Karpas-422 (cell line): Measurements from ENCODE around the gene C17orf67. TPM values are rescaled to one million over a fixed set of nuclear protein-coding genes. Genes with fewer than 3 reads are reported as not detected.

ENCODE experiments used
- DNase-seq: peaks from one replicate; pipeline ENCODE4 v3.0.0-alpha.2; 2015
- H2AFZ ChIP-seq: fragments of 200-600 bp; sonication (generic); 2 replicates; pipeline ENCODE4 v1.6.1; 2014; ENCODE audit warnings: antibody characterized with exemption, low read length, mixed read lengths
- H3K27ac ChIP-seq: fragments of 200-600 bp; sonication (generic); 2 replicates; pipeline ENCODE4 v1.5.1; 2014; ENCODE audit warnings: mild to moderate bottlenecking, low read length, moderate library complexity
- H3K27me3 ChIP-seq: fragments of 200-600 bp; sonication (generic); 2 replicates; pipeline ENCODE4 v1.6.1; 2014; ENCODE audit warnings: low read length, mixed read lengths
- H3K36me3 ChIP-seq: fragments of 200-600 bp; sonication (generic); 2 replicates; pipeline ENCODE4 v1.6.1; 2014; ENCODE audit warnings: low read length, mixed read lengths; ENCODE audit not compliant: insufficient read depth
- H3K4me1 ChIP-seq: fragments of 200-600 bp; sonication (generic); 2 replicates; pipeline ENCODE4 v1.6.1; 2014; ENCODE audit warnings: mild to moderate bottlenecking, low read length, mixed read lengths
- H3K4me2 ChIP-seq: fragments of 200-600 bp; sonication (generic); 2 replicates; pipeline ENCODE4 v1.6.1; 2014; ENCODE audit warnings: low read length, low read depth, mild to moderate bottlenecking; ENCODE audit not compliant: poor library complexity, severe bottlenecking
- H3K4me3 ChIP-seq: fragments of 200-600 bp; sonication (generic); 2 replicates; pipeline ENCODE4 v1.5.1; 2014; ENCODE audit warnings: mild to moderate bottlenecking, antibody characterized with exemption, low read length, mixed read lengths
- H3K79me2 ChIP-seq: fragments of 200-600 bp; sonication (generic); 2 replicates; pipeline ENCODE4 v1.6.1; 2014; ENCODE audit warnings: mild to moderate bottlenecking, low read length, mixed read lengths
- H3K9ac ChIP-seq: fragments of 200-600 bp; sonication (generic); 2 replicates; pipeline ENCODE4 v1.6.0; 2014; ENCODE audit warnings: low read length
- H3K9me2 ChIP-seq: fragments of 200-600 bp; sonication (generic), shearing (Covaris generic); replicated peaks from 2 replicates; pipeline ENCODE4 v1.6.0; 2014; ENCODE audit warnings: mild to moderate bottlenecking, low read length, moderate library complexity; ENCODE audit not compliant: insufficient read depth
- H3K9me3 ChIP-seq: fragments of 300-700, 200-600 bp; sonication (generic); 2 replicates; pipeline ENCODE4 v1.6.1; 2014; ENCODE audit warnings: low read length, mixed read lengths
- H4K20me1 ChIP-seq: fragments of 200-600 bp; sonication (generic); 2 replicates; pipeline ENCODE4 v1.6.1; 2014; ENCODE audit warnings: mild to moderate bottlenecking, antibody characterized with exemption, low read length, low read depth; ENCODE audit not compliant: insufficient read depth
- total RNA-seq: library from RNA; depleted of rRNA; stranded (reverse); fragments of >200 nt; shearing (Covaris generic); gene quantifications from 2 replicates; pipeline ENCODE4 v1.2.3, GENCODE V29; 2014; ENCODE audit warnings: low replicate concordance

Gene C17orf67
- total RNA-seq, 1 experiment from 2014 or later: not detected

DNA sequence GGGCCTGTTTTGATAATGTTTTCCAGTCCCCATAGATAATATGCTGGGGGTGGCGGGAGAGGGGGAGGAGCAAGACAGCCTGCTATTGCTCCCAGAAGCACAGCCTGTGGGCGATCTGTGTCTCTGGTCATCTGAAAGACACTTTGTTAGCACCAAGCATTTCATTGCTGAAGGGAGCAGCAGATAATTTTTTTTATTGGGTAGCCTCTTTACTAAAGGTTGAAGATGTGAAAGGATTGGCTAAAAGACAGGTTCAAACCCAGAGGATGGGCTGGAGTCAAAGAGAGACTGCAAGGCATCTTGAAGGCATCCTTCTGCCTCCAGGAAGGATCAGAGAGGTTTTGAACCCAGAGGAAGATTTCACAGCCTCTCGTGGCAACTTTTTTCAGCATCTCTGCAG, 60.6 kb downstream of the C17orf67 start:
- Histone ChIP-seq H3K9me2 (no peaks in the 10 kb centered on the region), H3K4me1 (no peaks in the 10 kb centered on the region), H3K9ac (no peak overlapping the region), H3K27me3 (no peaks in the 10 kb centered on the region), H3K4me3 (no peak overlapping the region), H3K9me3 (no peaks in the 10 kb centered on the region), H3K27ac (no peak overlapping the region), H3K79me2 (no peaks in the 10 kb centered on the region), H4K20me1 (no peaks in the 10 kb centered on the region), H3K36me3 (no peaks in the 10 kb centered on the region), H2AFZ (no peak overlapping the region), H3K4me2 (no peak overlapping the region)
- DNase-seq: no peak

DNA sequence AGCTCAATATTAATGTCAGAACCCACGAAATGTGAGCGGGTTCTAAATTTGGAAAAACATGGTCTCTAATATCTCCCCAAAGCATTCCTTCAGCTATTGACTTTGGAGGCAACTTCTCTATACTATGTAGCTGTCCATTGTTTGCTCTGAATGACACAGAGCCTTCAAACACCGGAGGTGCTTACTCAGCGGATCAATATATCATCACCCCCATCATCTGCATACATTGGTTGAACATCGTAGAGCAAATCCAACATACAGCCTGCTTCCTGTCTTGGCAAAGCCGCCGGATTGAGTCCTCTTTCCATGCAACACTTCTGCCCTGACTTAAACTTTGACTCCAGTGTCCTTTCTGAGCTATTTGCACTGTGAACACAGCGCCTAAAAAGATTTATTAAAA, 61.3 kb downstream of the C17orf67 start:
- DNase-seq: no peak
- no peaks in the 10 kb centered on the region for H3K4me1 ChIP-seq
- H3K27me3 ChIP-seq: no peaks in the 10 kb centered on the region
- H3K9me2 ChIP-seq: no peaks in the 10 kb centered on the region
- H3K9ac ChIP-seq: no peak overlapping the region
- H3K79me2 ChIP-seq: no peaks in the 10 kb centered on the region
- no peak overlapping the region for H2AFZ ChIP-seq
- H3K36me3 ChIP-seq: no peaks in the 10 kb centered on the region
- no peaks in the 10 kb centered on the region for H4K20me1 ChIP-seq
- no peaks in the 10 kb centered on the region for H3K9me3 ChIP-seq
- H3K4me2 ChIP-seq: no peak overlapping the region
- no peak overlapping the region for H3K4me3 ChIP-seq
- no peak overlapping the region for H3K27ac ChIP-seq

DNA sequence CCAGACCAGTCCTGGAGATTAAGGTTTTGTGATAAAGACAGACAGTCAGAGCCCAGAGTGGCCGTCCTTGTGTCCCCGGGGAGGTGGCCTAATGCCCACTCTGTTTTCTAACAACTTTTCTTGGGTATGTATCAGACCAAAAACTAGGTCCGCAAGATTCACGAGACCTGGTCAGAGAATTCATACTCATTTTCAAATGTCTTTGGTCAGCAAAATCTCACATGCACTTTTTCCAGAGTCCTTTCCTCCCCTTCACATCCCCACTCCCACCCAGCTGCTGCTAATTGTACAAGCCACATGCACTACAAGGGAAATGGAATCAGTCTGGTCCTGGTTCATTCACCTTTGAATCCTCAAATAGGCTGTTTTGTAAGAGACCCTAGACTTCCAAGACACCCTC, 61.7 kb downstream of the C17orf67 start:
- no peaks in the 10 kb centered on the region for H3K36me3 ChIP-seq
- no peaks in the 10 kb centered on the region for H3K27me3 ChIP-seq
- no peak overlapping the region for H3K4me2 ChIP-seq
- H3K9me3 ChIP-seq: no peaks in the 10 kb centered on the region
- H3K4me3 ChIP-seq: no peak overlapping the region
- no peak overlapping the region for H3K9ac ChIP-seq
- H3K9me2 ChIP-seq: no peaks in the 10 kb centered on the region
- H3K27ac ChIP-seq: no peak overlapping the region
- no peaks in the 10 kb centered on the region for H4K20me1 ChIP-seq
- no peaks in the 10 kb centered on the region for H3K4me1 ChIP-seq
- H2AFZ ChIP-seq: no peak overlapping the region
- no peaks in the 10 kb centered on the region for H3K79me2 ChIP-seq
- DNase-seq: no peak

DNA sequence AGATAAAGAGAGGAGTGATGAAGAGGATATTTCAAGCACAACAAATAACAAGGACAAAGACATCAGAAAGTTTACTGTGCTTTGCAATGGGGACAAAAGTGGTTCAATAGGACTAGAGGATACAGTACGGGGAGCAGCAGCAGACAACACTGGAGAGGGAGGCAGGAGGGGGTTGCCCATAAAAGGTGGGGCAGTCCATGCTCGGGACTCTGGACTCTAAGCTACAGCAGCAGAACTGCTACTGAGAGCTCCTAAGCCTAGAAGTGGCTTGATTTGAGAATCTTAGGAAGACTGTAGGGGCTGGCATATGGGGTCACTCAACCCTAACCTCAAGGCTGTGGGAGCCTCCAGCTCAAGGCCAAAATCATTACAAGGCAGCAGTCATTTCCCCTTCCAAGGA, 62.2 kb downstream of the C17orf67 start:
- DNase-seq: no peak
- H3K4me1 ChIP-seq: no peaks in the 10 kb centered on the region
- no peak overlapping the region for H3K27ac ChIP-seq
- H3K27me3 ChIP-seq: no peaks in the 10 kb centered on the region
- H3K9me3 ChIP-seq: no peaks in the 10 kb centered on the region
- no peaks in the 10 kb centered on the region for H3K36me3 ChIP-seq
- no peak overlapping the region for H3K4me2 ChIP-seq
- H3K9me2 ChIP-seq: no peaks in the 10 kb centered on the region
- no peak overlapping the region for H2AFZ ChIP-seq
- no peak overlapping the region for H3K4me3 ChIP-seq
- H3K79me2 ChIP-seq: no peaks in the 10 kb centered on the region
- no peak overlapping the region for H3K9ac ChIP-seq
- H4K20me1 ChIP-seq: no peaks in the 10 kb centered on the region

DNA sequence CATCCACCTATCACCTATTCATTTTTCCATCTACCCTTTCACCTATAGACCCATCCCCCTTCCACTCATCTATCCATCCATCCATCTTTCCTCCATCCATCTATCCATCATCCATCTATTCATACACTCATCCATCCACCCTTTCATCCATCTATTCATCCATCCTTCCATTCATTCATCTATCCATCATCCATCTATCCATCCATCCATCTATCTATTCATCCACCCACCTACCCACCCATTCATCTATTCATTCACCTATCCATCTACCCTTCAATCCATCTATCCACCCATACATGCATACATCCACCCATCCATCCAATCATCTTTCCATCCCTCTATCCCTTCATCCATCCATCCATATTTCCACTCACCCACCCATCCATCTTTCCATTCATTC, 63.3 kb downstream of the C17orf67 start:
- Histone ChIP-seq H3K4me1 (no peaks in the 10 kb centered on the region), H2AFZ (no peak overlapping the region), H3K27ac (no peak overlapping the region), H3K79me2 (no peaks in the 10 kb centered on the region), H3K9me3 (no peaks in the 10 kb centered on the region), H3K9ac (no peak overlapping the region), H3K4me2 (no peak overlapping the region), H3K36me3 (no peaks in the 10 kb centered on the region), H3K27me3 (no peaks in the 10 kb centered on the region), H3K9me2 (no peaks in the 10 kb centered on the region), H4K20me1 (no peaks in the 10 kb centered on the region), H3K4me3 (no peak overlapping the region)
- no peak for DNase-seq

DNA sequence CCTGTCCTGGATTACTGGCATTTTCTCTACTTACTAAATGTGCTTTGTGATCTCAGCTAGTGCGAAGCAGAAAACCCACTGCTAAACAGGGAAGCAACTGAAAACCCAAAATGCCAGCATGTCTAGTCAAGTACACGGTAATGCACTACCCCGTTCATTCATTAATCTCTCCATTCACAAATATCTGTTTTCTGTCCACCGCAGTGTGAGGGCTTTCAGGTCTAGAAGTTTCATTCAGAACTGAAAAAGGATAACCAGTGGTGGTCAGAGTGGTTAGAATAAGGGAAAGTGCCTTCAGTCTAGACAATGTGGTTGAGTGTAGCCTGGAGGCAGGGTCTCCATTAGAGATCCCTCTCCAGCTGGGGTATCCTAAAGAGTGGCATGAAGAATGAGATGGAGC, 68.3 kb downstream of the C17orf67 start:
- H3K79me2 ChIP-seq: no peaks in the 10 kb centered on the region
- H2AFZ ChIP-seq: no peak overlapping the region

DNA sequence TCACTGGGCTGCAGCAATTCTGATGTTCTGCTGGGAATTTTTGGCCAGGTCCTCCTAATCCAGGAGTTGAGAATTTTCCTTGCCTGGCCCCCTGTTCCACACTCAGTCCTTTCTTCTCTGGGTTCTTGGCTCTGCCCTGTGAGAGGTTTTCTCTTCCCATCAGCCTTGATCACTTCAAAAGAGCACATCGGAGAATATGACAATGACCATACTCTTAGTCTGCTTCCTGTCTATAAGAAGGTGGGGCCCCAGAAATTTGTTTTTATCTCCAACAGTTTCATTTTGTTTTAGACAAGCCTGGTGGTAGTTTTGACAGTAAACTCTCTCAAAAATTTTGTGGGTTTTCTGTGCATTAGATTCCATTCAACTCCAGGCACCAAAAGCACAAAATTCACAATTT, 70.7 kb downstream of the C17orf67 start:
- Histone ChIP-seq H3K9ac (no peak overlapping the region), H3K27ac (no peak overlapping the region)
- DNase-seq: no peak

More for the DNA sequence above, 68.3 kb downstream of the C17orf67 start:
- Histone ChIP-seq H3K4me2 (no peak overlapping the region), H3K36me3 (no peaks in the 10 kb centered on the region), H3K4me1 (no peaks in the 10 kb centered on the region), H3K4me3 (no peak overlapping the region), H3K27ac (no peak overlapping the region), H3K27me3 (no peaks in the 10 kb centered on the region), H3K9me2 (no peaks in the 10 kb centered on the region), H3K9me3 (no peaks in the 10 kb centered on the region), H3K9ac (no peak overlapping the region), H4K20me1 (no peaks in the 10 kb centered on the region)
- no peak for DNase-seq

DNA sequence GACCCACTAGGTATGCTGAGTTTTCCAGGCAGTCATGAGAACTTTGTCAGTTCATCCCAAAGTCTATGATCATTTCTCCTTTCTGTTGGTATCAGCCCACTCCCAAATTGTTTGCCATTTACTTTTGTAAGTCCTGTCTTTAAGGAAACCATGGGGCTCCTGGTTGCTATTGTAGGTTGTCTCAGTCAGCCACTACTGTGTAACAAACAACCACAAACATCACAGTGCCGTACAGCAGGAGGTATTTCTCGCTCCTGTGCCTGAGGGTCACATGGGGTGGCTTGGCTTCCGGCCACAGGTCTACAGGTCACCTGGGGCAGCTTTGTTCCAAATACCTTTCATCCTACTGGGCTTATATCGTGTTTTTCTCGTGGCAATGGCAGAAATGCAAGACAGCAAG, 71.6 kb downstream of the C17orf67 start:
- Histone ChIP-seq H3K9ac (no peak overlapping the region), H3K4me3 (no peak overlapping the region), H3K4me1 (no peaks in the 10 kb centered on the region), H3K36me3 (no peaks in the 10 kb centered on the region), H4K20me1 (no peaks in the 10 kb centered on the region), H3K79me2 (no peaks in the 10 kb centered on the region), H2AFZ (no peak overlapping the region), H3K9me2 (no peaks in the 10 kb centered on the region), H3K27me3 (no peaks in the 10 kb centered on the region), H3K4me2 (no peak overlapping the region), H3K27ac (no peak overlapping the region), H3K9me3 (no peaks in the 10 kb centered on the region)
- DNase-seq: no peak

More for the DNA sequence above, 70.7 kb downstream of the C17orf67 start:
- Histone ChIP-seq H3K4me2 (no peak overlapping the region), H3K9me2 (no peaks in the 10 kb centered on the region), H4K20me1 (no peaks in the 10 kb centered on the region), H3K79me2 (no peaks in the 10 kb centered on the region), H3K9me3 (no peaks in the 10 kb centered on the region), H3K36me3 (no peaks in the 10 kb centered on the region), H3K4me1 (no peaks in the 10 kb centered on the region), H2AFZ (no peak overlapping the region), H3K4me3 (no peak overlapping the region), H3K27me3 (no peaks in the 10 kb centered on the region)

DNA sequence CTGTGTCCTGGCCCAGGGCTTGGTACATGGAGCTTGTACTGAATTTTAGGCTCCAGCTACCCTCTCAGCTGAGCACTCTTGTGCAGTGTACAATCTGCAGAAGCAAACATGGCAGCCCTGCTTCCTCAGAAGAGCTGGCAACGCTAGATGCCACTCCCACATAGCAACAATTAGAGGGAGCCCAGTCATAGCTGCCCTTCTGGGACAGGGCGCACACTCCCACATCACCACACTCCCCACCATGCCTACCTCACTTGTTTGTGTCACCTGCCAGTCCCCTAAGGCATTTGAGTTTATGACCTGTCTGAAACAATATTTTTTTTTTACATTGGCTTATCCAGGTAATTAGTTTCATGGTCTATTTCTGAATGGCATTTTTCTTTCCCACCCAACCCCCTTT, 72.3 kb downstream of the C17orf67 start:
- H4K20me1 ChIP-seq: no peaks in the 10 kb centered on the region
- H3K79me2 ChIP-seq: no peaks in the 10 kb centered on the region
- no peaks in the 10 kb centered on the region for H3K36me3 ChIP-seq
- H3K4me3 ChIP-seq: no peak overlapping the region
- no peaks in the 10 kb centered on the region for H3K9me2 ChIP-seq
- DNase-seq: no peak
- no peaks in the 10 kb centered on the region for H3K4me1 ChIP-seq
- no peak overlapping the region for H3K27ac ChIP-seq
- H3K4me2 ChIP-seq: no peak overlapping the region
- H3K27me3 ChIP-seq: no peaks in the 10 kb centered on the region
- no peak overlapping the region for H3K9ac ChIP-seq
- no peak overlapping the region for H2AFZ ChIP-seq
- H3K9me3 ChIP-seq: no peaks in the 10 kb centered on the region
